HG02571 (cell line): Measurements from ENCODE around the gene CCDC85A.
A peak's percentile ranks its signal among the peaks of the same experiment; 100 is the strongest.
"Not testable (repeated sequence)": the region's sequence is repeated elsewhere in the genome, so short reads cannot be mapped to it uniquely, and the experiment has no call there.

Source experiments
- ATAC-seq: cut with Tn5 transposase; IDR thresholded peaks from one replicate; pipeline ENCODE4 v1.9.1; 2021; ENCODE audit warnings: mild to moderate bottlenecking, moderate library complexity; ENCODE audit not compliant: unreplicated experiment

The CCDC85A gene

GRCh38 chr2:56183643-56184499 lies at the start of gene CCDC85A:
CCDC85A (plus strand) TSS chr2:56183990; CDS start chr2:56184625, 635 bp downstream.
- ATAC-seq, result peak; percentile 95

- ATAC-seq, result no peak
These were observed 48.9 kb upstream of the CCDC85A start for GRCh38 chr2:56134861-56135260.

DNA sequence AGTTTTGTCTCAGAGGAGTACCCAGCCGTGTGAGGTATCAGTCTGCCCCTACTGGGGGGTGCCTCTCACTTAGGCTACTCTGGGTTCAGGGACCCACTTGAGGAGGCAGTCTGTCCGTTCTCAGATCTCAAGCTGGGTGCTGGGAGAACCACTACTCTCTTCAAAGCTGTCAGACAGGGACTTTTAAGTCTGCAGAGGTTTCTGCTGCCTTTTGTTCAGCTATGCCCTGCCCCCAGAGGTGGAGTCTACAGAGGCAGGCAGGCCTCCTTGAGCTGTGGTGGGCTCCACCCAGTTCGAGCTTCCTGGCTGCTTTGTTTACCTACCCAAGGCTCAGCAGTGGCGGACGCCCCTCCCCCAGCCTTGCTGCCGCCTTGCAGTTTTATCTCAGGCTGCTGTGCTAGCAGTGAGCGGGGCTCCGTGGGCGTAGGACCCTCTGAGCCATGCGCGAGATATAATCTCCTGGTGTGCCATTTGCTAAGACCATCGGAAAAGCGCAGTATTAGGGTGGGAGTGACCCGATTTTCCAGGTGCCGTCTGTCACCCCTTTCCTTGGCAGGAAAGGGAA lies 41.2 kb upstream of the CCDC85A start:
- not testable (repeated sequence) for ATAC-seq

DNA sequence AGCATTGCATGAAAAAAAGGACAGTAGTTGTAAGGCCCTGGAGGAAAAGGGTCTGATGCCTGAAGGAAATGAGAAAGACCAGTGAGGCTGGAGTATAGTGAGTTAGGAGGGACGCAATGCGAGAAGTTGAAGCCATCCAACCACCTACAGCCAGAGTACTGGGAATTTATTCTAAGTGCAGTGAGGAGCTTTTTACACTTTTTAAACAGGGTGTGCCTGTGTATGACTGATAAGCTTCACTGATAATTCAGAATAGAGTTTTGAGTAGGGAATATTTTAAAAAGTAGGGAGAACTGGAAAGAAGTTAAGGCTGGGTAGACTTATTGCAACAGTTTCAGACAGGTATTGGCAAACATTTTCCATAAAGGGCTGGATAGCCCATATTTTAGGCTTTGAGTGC lies 35.9 kb upstream of the CCDC85A start:
- no peak for ATAC-seq

DNA sequence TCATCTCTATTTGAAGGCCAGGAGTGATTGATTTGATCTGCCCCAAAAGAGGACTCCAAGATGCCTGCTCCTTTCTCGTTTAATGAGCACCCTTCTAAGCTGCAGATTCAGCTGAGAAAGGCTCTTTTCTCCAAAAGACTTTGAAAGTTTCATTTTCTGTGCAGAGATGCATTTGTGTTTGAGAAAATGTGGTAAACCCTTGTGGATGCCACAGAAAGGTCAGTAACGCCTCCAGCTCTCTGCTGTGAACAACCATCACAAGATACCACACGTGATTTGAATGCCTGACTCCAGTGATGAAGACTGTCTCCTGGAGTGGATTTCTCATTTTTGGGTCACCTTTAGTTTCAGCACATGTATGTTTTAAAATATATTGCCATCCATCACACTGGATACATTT lies 35.0 kb upstream of the CCDC85A start:
- ATAC-seq, result no peak

DNA sequence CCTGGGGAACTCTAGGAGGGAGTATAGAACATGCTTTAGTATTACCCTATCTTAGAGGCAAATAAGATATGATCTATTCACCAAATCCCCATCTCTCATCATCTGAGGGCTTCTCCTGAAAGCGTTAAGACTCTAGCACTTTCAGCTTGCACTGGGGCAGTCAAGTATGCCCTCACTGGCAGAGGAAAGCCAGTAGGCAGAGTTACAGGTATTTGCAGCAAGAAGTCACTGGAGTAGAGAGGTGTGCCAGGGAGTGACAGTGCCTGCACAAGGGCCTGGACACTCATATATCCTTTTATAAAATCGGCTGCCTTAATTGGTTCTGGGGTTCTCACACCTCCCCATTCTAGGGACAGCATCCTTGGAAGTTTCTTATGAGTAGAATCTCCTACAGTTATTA lies 31.9 kb upstream of the CCDC85A start:
- ATAC-seq, result no peak

DNA sequence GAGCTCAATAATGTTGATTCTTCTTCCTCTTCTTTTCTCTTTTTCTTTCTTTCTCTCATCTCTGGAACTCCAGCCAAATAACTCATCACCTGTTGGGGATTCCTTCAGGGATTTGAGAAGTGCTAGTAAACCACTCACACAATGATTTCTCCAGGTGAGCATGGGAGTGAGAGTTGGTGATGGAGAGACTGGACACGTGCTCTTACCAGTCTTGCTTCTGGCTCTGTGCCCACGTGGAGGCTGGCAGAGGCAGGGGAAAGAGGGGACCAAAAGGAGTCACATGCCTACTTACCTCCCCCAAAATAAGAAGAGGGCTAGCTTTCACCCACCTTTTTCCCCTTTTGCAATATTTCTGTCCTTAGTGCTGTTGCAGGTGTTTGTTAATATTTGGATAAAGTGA lies 28.6 kb upstream of the CCDC85A start:
- ATAC-seq, result no peak

GRCh38 chr2:56159875-56160274 lies 23.9 kb upstream of the CCDC85A start:
- ATAC-seq, result not testable (repeated sequence)

DNA sequence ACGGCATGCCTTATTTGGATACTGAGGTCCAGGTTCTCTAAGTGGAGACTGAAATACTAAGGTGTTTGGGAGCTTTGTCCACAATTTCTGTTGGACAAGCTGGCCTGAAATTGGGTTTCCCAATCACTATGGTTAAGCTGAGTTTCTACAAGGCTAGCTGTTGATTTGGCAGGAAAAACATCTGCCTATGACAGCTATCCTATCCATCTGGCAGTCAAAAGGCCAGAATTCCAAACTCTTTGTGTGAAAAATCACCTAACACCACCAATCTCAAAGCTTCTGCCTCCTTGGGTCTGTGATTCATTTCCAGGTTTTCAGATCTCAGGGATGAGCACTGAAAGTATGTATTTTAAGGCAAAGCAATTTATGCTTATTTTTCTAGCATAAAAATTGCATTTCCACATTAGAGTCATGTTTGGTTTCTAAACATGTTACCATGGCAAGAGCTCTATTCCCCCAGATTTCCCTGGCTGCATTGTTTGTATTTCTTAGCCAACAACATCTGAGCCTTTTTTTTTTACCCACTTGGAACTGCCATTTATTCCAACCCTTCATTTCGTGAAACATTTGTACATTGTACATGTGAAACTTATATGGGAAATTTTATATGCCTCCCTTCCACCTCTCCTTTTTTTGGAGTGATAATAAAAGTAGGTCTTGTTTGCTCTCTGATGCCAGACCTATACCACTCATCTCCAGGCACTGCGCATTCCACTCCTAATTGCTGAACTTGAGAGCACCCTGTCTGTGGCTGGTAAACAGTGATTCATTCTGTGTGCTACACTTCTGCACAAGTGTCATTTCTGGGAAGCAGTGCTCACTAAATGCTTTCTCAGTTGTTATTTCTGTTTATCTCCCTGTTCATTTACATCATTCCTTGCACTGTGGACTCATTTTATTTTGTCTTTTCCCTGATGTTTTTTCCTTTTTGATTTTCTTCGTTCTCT lies 15.9 kb upstream of the CCDC85A start:
- no peak for ATAC-seq

DNA sequence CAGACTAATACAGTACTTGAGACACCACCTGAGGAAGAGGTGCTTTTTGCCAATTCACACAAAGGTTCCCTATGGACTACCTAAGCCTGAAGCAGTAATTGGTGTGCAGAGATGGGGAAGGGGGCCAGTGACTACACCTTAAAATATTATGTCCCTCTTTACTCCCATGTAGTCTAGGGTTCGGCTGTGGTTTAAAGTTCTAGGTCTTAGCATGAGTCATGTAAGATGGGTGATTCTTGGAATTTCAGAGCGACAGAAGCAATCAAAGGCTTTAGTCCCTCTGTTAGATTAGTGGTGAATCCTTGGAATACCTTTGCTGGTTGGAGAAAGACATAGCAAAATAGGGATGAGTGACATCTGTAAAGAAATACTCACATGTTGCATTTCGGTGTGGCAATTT lies 14.3 kb upstream of the CCDC85A start:
- no peak for ATAC-seq

DNA sequence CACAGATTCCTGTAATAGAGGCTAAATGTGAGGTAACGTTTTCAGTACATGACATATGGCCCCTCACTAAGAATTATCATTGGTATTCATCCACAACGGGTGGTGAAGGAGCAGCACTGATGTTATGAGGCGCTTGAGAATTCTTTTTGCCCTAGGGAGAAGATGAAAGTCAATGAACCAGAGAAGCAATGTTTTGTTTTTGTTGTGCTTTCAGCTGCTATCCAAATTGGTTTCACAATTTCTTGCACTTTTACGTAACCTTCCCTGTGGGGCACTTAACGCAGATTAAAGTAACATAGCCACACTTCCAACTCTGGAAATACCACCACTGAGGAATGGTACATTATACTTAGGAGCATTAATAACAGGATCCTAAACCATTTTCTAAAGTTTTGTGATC lies 13.3 kb upstream of the CCDC85A start:
- ATAC-seq, result no peak

DNA sequence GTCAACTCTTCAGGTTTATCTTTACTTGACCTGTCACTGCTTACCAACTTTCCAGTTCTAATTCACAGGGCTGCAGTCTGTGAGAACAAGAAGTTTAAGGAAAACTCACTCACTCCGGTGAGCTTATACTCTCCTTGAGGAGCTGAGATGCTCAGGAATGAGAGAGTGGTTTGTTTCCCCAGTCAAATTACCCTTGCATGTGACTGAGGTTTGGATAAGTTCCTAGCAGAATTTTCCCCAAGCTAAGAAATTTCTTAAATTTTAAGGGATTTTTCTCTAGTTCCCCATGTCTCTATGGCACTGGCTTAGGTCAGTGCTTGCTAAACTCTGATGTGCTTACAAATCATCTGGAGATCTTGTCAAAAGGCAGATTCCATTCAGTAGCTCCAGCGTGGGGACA lies 12.8 kb upstream of the CCDC85A start:
- ATAC-seq, result no peak

- no peak for ATAC-seq
These were observed 8.0 kb upstream of the CCDC85A start for GRCh38 chr2:56175779-56176178.

DNA sequence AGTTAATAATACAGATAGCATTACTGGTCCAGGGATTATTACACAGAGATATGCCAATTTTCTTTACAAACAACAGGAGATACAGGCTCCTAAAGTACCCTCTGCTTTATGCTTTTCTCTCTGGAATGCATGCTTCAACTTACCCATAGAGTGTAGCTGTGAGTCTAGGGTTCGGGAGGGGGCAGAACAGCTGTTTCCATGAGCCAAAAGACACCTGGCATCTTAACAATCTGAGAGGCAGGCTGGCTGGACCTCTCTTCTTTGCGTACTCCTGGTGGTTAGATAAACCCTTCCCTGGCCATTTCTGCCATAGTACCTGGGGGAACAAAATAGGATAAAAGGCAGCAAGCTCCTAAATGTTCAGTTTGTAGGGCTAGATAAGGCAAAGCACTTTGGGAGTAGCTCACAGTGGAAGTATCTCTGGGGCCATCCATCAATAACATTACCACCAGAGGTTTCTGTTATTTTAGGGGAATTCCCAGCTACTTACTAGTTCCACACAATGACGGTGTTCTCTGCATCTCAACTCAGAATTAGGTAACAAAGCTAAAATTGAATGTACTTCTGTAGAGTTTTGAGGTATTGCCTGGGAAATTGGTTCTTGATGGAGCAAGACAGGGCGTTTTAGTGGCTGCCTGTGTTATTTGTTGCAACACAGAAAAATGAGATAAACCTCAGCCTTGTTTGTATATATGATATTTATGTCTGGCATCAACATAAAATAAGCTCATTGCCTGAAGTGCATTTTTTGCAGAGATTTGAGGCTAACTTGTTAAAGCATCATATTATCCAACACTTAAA lies 6.2 kb upstream of the CCDC85A start:
- peak; percentile 65 for ATAC-seq

GRCh38 chr2:56179931-56180330 lies 3.9 kb upstream of the CCDC85A start:
- no peak for ATAC-seq

- no peak for ATAC-seq
These were observed 1.4 kb upstream of the CCDC85A start for GRCh38 chr2:56182420-56182819.

- peak; percentile 7 for ATAC-seq
These were observed 766 bp downstream of the CCDC85A start for GRCh38 chr2:56184500-56185011.

- no peak for ATAC-seq
These were observed 1.4 kb downstream of the CCDC85A start for GRCh38 chr2:56185101-56185581.

DNA sequence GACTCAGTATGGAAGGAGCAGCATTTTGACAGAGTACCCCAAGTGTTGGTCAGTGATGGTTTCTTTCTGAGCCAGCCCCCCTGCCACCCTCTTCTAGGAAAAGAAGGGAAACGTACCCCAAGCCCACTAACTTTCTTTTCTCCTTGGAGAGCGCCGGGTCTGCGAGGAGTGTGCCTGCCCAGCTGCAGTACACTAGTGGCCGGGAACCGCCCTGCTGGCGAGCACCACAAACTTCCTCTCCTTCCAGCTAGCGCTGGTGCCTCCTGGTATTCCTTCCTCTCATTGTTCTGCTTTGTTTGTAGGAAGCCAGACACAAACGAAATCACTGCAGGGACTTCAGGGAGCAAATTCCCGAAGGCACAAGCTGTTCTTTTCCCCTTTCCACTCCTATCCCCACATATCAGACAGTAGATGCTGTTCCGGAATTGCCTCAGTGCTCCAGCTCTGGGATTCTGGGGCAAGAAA lies 1.8 kb downstream of the CCDC85A start:
- ATAC-seq, result no peak

DNA sequence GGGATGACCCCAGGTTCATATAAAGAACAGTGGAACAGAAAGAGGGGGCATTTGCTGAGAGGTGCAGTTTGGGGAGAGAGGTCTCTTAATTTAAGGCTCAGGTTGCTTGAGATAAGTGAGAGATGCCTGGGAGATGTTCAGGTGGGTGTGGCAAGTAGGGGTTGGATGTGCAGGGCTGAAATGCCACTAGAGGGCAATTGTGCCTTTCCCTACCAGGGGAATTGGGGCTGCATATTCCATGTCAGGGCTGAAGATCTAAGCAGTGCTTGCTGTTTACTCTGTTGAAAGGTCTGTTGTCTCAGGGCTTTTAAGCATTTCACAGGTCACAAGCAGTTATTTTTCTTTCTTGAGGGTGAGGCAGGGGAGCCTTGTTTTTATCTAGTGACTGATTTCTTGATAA lies 7.8 kb downstream of the CCDC85A start:
- no peak for ATAC-seq
